T-cell (primary cell): ENCODE measurements around the gene C1QBP. TPM values are rescaled to one million over a fixed set of nuclear protein-coding genes. Genes with fewer than 3 reads are reported as not detected.

Experiments
- ATAC-seq, 4 experiments: fragments of 200-7000 bp in 3 of 4; fragments of 150-1000 bp in 1 of 4; cut with Tn5 transposase; replicated peaks in 1 of 4; 1 replicate in 3 of 4; 2 replicates in 1 of 4; pipeline ENCODE4 v1.10.0; 2021; ENCODE audit warnings: moderate library complexity in 3 of 4, mild to moderate bottlenecking in 2 of 4, moderate number of reproducible peaks in 1 of 4
- CTCF ChIA-PET, 2 donors: fragments of 300-600 bp; sonication (Branson Sonifier 250); formaldehyde crosslinking; loops; one replicate each; lab custom pipeline; 2022; ENCODE audit warnings: antibody characterized with exemption in 2 of 2; lab: Charles Lee
- POLR2A ChIA-PET, 2 donors: fragments of 300-600 bp; sonication (Branson Sonifier 250); formaldehyde crosslinking; loops; one replicate each; lab custom pipeline; 2022; ENCODE audit warnings: antibody characterized with exemption in 2 of 2; lab: Charles Lee
- DNase-seq, 35 experiments: peaks; one replicate each; pipeline versions ENCODE4 v3.0.0 to v3.0.0-alpha.2; 2013 to 2023
- H3K27ac ChIP-seq: one replicate; pipeline ENCODE4 v1.5.1; 2013; ENCODE audit warnings: low read length
- H3K27me3 ChIP-seq, 2 experiments: replicated peaks in 1 of 2; 1 replicate in 1 of 2; 2 replicates in 1 of 2; pipeline versions ENCODE4 v1.6.1 to v1.7.0; 2013; ENCODE audit warnings: low read length in 1 of 2, mixed read lengths in 1 of 2; ENCODE audit not compliant: control insufficient read depth in 2 of 2, insufficient read depth in 2 of 2; ENCODE audit errors: extremely low read depth in 1 of 2
- H3K36me3 ChIP-seq, 2 donors: 1 replicate in 1 of 2; 2 replicates in 1 of 2; pipeline versions ENCODE4 v1.6.1 to v1.7.0; 2013; ENCODE audit warnings: low read length in 1 of 2; ENCODE audit not compliant: control insufficient read depth in 2 of 2, insufficient read depth in 1 of 2; ENCODE audit errors: extremely low read depth in 1 of 2
- H3K4me1 ChIP-seq, 2 experiments: 1 replicate in 1 of 2; 2 replicates in 1 of 2; pipeline versions ENCODE4 v1.6.1 to v1.7.0; 2013; ENCODE audit warnings: low read length in 2 of 2, mixed read lengths in 1 of 2; ENCODE audit not compliant: insufficient read depth in 2 of 2, control insufficient read depth in 1 of 2; ENCODE audit errors: extremely low read depth in 1 of 2
- H3K4me3 ChIP-seq, 2 donors: 1 replicate in 1 of 2; 2 replicates in 1 of 2; pipeline versions ENCODE4 v1.5.1 to v1.7.0; 2013; ENCODE audit warnings: mild to moderate bottlenecking in 2 of 2, low read length in 1 of 2, moderate library complexity in 1 of 2; ENCODE audit not compliant: control insufficient read depth in 1 of 2; ENCODE audit errors: extremely low read depth in 1 of 2
- H3K9me3 ChIP-seq: 2 replicates; pipeline ENCODE4 v1.7.0; 2013
- H3K27ac Mint-ChIP-seq, 2 donors: one replicate each; pipeline ENCODE4 v1.8.0; 2020 to 2021; ENCODE audit warnings: mild to moderate bottlenecking in 2 of 2, mixed read lengths in 2 of 2
- H3K27me3 Mint-ChIP-seq, 2 donors: one replicate each; pipeline ENCODE4 v1.8.0; 2021 to 2022; ENCODE audit warnings: mixed read lengths in 2 of 2
- H3K36me3 Mint-ChIP-seq: one replicate; pipeline ENCODE4 v1.8.0; 2021; ENCODE audit warnings: mixed read lengths
- H3K4me1 Mint-ChIP-seq, 3 donors: one replicate each; pipeline ENCODE4 v1.8.0; 2020 to 2022; ENCODE audit warnings: mixed read lengths in 3 of 3, mild to moderate bottlenecking in 1 of 3
- H3K4me3 Mint-ChIP-seq, 3 donors: one replicate each; pipeline ENCODE4 v1.8.0; 2020 to 2022; ENCODE audit warnings: mild to moderate bottlenecking in 3 of 3, mixed read lengths in 3 of 3, moderate library complexity in 3 of 3
- H3K9me3 Mint-ChIP-seq, 3 donors: one replicate each; pipeline ENCODE4 v1.8.0; 2020 to 2022; ENCODE audit warnings: mixed read lengths in 3 of 3
- WGBS: methylation state at CpG from one replicate; pipeline ENCODE4 v1.1.5; 2013; ENCODE audit warnings: missing lambda C conversion rate; ENCODE audit not compliant: insufficient coverage; 5-methylcytosine and 5-hydroxymethylcytosine counted together
- total RNA-seq, 35 experiments: library from RNA in 6 of 35; stranded (reverse) in 6 of 35; fragments of 120-200 nt in 1 of 35; gene quantifications; one replicate each; pipeline versions ENCODE4 v1.2.1 to v1.2.4 and lab custom pipeline; 2013 to 2026

C1QBP gene
- total RNA-seq, 5 donors from 2014 or later (not counting 1 experiment from before 2014, with no cell fraction given) = 60.1 to 102 (median 93.5) TPM

DNA sequence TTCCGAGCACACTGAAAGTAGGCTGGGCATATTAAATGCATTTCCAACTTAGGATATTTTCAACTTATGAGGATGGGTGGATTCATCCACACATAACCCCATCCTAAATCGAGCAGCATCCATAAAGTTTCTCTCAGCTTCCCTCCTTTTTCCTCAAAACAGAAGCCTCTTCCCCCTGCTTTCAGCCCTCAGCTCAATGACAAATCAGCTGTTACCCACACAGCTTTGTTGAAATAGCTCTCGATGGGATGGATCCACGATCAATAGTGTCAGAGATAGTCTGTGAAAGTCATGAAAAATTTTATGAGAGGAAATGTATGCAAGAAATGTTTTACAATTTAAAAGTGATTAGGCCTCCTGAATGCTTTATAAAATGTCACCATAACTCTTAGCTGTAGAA is 27.3 kb upstream of the C1QBP start:
- H3K27ac ChIP-seq = no peak overlapping the region
- Mint-ChIP-seq H3K9me3 (no peaks in the 10 kb centered on the region), H3K27me3 (no peaks in the 10 kb centered on the region), H3K27ac (no peak overlapping the region), H3K4me1 (peaks cover 38 to 44% (median 42%) of the 10 kb centered on the region in 3 donors), H3K4me3 (peak overlapping the region in 1 of 3 donors; percentile 81), H3K36me3 (peaks cover 5% of the 10 kb centered on the region)
- ChIA-PET CTCF (interaction anchor here in 1 of 2 donors (0.6 kb wide), 1 partner anchor 596 kb away, joined by 4 read pairs; no protein-coding TSS in a partner anchor), POLR2A (no interaction called here)
- H3K27me3 ChIP-seq = no peaks in the 10 kb centered on the region
- no peak for DNase-seq
- no peak for ATAC-seq
- H3K4me1 ChIP-seq = peaks cover 7 to 21% of the 10 kb centered on the region in 2 experiments
- H3K4me3 ChIP-seq = no peak overlapping the region
- no peaks in the 10 kb centered on the region for H3K36me3 ChIP-seq
- H3K9me3 ChIP-seq = no peaks in the 10 kb centered on the region
- WGBS = no CpG with 5 or more reads among the region's 4 CpGs

DNA sequence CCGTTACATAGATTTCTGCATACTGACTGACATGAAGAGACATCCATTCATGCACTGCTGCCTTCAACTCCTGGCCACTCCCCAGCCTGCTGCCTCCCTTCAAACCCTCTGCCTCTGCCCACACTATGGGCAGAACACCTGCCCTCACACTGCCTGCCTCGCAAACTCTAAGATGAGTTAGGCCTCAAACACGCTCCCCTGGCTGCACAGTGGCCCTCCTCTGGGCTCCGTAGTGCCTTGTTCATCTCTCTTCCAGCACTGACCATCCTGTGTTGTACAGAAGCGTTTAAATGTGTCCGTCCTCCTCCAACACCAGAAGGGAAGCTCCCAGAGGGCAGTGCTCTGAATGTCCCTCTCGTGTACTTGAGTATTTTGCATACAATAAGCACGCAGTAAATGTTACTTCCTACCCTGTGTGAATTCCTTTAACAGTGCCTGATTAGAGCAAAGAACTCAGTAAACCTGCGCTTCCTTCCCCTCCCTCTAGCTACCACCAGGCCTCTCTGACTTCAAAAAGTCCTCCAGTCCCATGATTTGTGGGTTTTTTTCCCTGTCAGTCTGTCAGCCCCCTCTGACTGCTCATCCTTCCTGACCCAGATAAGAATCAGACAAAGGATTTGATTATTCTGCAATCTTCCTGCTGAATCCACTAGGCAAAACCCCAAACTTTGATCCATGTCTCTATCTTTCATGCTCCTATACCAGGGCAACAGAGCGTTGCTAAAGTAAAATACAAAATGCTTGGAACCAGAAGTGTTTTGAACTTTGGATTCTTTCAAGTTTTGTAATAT is 26.0 kb upstream of the C1QBP start:
- H3K27ac Mint-ChIP-seq = no peak overlapping the region

DNA sequence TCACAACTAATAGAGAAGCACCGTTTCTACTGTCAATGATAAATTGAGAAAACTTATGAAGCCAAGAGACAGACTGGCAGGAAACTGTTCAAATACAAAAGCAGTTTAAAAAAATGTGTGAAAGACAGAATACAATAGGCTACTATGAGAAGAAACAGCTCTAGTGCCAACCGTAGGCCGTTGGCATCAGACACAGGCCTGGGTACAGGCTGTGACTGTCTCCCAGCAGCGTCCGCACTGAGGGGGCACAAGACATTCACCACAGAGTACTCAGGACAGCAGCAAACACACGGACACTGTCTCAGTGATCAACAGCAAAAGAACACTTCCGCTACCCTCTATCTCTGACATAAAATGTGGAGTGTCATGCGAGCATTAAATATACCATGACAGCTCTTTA is 7.8 kb upstream of the C1QBP start:
- Histone ChIP-seq H3K4me3 (no peak overlapping the region), H3K27me3 (no peaks in the 10 kb centered on the region), H3K36me3 (peaks cover 32 to 58% of the 10 kb centered on the region in 2 donors), H3K27ac (no peak overlapping the region), H3K4me1 (no peaks in the 10 kb centered on the region), H3K9me3 (no peaks in the 10 kb centered on the region)
- DNase-seq (no peak), ATAC-seq (no peak)
- Mint-ChIP-seq H3K27me3 (no peaks in the 10 kb centered on the region), H3K36me3 (peaks cover 49% of the 10 kb centered on the region), H3K9me3 (no peaks in the 10 kb centered on the region), H3K27ac (no peak overlapping the region), H3K4me3 (no peak overlapping the region), H3K4me1 (no peaks in the 10 kb centered on the region)
- ChIA-PET POLR2A (interaction anchor here in 1 of 2 donors (0.6 kb wide), 1 partner anchor 96 kb away, joined by 5 read pairs; no protein-coding TSS in a partner anchor), CTCF (no interaction called here)
- 93% methylated on average over 3 of the region's 8 CpGs for WGBS

More for the DNA sequence above, 26.0 kb upstream of the C1QBP start:
- no peak overlapping the region for H3K4me3 ChIP-seq
- Mint-ChIP-seq H3K4me1 (peaks cover 38 to 40% (median 39%) of the 10 kb centered on the region in 3 donors), H3K27me3 (no peaks in the 10 kb centered on the region), H3K9me3 (no peaks in the 10 kb centered on the region), H3K4me3 (no peak overlapping the region), H3K36me3 (peaks cover 11% of the 10 kb centered on the region)
- no peak overlapping the region for H3K27ac ChIP-seq
- WGBS = 92% methylated on average over 8 of the region's 10 CpGs
- no peak for DNase-seq
- no peaks in the 10 kb centered on the region for H3K27me3 ChIP-seq
- peaks cover 7 to 21% of the 10 kb centered on the region in 2 experiments for H3K4me1 ChIP-seq
- POLR2A ChIA-PET = no interaction called here
- H3K36me3 ChIP-seq = peaks cover 0 to 8% of the 10 kb centered on the region in 2 donors
- CTCF ChIA-PET = interaction anchor here in 1 of 2 donors (0.6 kb wide), 2 partner anchors 31 to 34 kb away, joined by 3 read pairs; no protein-coding TSS in a partner anchor
- no peak for ATAC-seq
- no peaks in the 10 kb centered on the region for H3K9me3 ChIP-seq

DNA sequence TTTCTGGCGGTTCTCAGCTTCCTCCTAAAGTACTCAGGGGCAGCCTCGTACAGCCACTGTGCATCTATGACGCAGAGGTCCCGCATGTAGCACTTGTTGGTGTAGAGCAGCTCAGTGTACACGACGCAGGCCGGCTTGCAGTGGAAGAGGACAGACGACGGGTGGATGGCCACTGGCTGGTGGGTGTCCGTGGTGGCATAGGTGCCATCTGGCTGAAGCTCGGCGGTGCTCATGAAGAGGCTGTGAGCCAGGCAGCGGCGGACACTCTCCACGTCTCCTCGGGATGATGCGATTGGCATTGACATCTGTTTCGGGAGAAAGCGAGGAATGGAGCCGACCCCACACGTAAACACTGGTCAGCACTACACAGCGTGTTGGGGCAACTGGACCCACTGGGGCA is 5.3 kb upstream of the C1QBP start:
- ChIA-PET POLR2A (no interaction called here), CTCF (no interaction called here)
- H3K27ac Mint-ChIP-seq = no peak overlapping the region
- peaks cover 36% of the 10 kb centered on the region for H3K36me3 Mint-ChIP-seq
- no peaks in the 10 kb centered on the region for H3K27me3 Mint-ChIP-seq
- ATAC-seq = no peak
- no peak for DNase-seq
- peaks cover 7 to 10% (median 9%) of the 10 kb centered on the region in 3 donors for H3K4me1 Mint-ChIP-seq
- 94% methylated on average over 22 of the region's 22 CpGs for WGBS
- H3K4me1 ChIP-seq = peaks cover 0 to 7% of the 10 kb centered on the region in 2 experiments
- no peaks in the 10 kb centered on the region for H3K9me3 ChIP-seq
- no peak overlapping the region for H3K27ac ChIP-seq
- no peak overlapping the region for H3K4me3 Mint-ChIP-seq
- H3K36me3 ChIP-seq = peaks cover 23 to 45% of the 10 kb centered on the region in 2 donors
- H3K9me3 Mint-ChIP-seq = no peaks in the 10 kb centered on the region
- H3K4me3 ChIP-seq = no peak overlapping the region
- no peaks in the 10 kb centered on the region for H3K27me3 ChIP-seq

DNA sequence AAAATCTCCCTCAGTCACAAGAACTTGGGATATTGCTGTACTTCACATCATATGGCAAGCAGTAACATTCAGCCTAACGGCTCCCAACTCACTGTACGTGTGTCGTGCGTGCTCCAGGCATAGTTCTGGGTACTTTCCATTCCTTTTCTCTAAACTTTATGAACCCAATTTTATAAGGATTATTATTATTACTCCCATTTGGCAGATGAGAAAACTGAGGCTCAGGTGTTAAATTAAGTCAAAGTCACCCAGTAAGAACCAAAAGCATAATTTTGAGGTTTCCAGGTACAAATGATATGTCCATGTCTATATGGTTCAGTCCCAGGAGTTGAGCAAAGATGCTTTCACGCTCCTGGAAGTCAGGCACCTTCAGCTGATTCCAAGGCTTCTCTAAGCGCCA is 4.8 kb upstream of the C1QBP start:
- Mint-ChIP-seq H3K27ac (no peak overlapping the region), H3K36me3 (peaks cover 31% of the 10 kb centered on the region), H3K9me3 (no peaks in the 10 kb centered on the region), H3K27me3 (no peaks in the 10 kb centered on the region), H3K4me1 (peaks cover 7 to 12% (median 9%) of the 10 kb centered on the region in 3 donors), H3K4me3 (no peak overlapping the region)
- ChIA-PET CTCF (no interaction called here), POLR2A (no interaction called here)
- Histone ChIP-seq H3K27me3 (no peaks in the 10 kb centered on the region), H3K27ac (no peak overlapping the region), H3K4me3 (no peak overlapping the region), H3K36me3 (peaks cover 23 to 43% of the 10 kb centered on the region in 2 donors), H3K9me3 (no peaks in the 10 kb centered on the region), H3K4me1 (peaks cover 0 to 9% of the 10 kb centered on the region in 2 experiments)
- 100% methylated on average over 2 of the region's 6 CpGs for WGBS
- DNase-seq (no peak), ATAC-seq (no peak)

DNA sequence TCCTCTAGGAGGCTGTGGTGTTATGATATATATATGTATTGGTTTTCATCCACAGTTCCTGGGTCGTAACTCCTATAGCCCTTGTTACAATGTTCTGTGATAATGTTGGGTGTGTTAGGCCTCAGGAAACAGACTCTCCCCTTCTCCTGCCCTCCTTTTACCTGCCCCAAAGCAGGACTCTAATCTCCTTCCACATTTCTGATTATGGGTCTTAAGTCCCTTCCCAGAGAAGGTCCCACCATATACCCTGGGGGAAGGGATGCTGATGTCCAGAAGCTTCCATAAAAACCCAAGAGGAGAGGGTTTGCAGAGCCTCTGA is 450 bp upstream of the C1QBP start:
- DNase-seq (no peak), ATAC-seq (no peak)
- peaks cover 4 to 44% of the 10 kb centered on the region in 2 donors for H3K36me3 ChIP-seq
- Mint-ChIP-seq H3K4me3 (peak overlapping the region; percentile 73 to 84 (median 79)), H3K4me1 (peaks cover 33 to 41% (median 40%) of the 10 kb centered on the region in 3 donors), H3K36me3 (peaks cover 23% of the 10 kb centered on the region), H3K9me3 (no peaks in the 10 kb centered on the region), H3K27me3 (no peaks in the 10 kb centered on the region), H3K27ac (peak overlapping the region; percentile 96)
- H3K27ac ChIP-seq = peak overlapping the region; percentile 84
- peak overlapping the region; percentile 69 to 82 for H3K4me3 ChIP-seq
- WGBS = no CpG with 5 or more reads among the region's 1 CpG
- H3K27me3 ChIP-seq = no peaks in the 10 kb centered on the region
- peaks cover 7 to 22% of the 10 kb centered on the region in 2 experiments for H3K4me1 ChIP-seq
- ChIA-PET POLR2A (interaction anchor here in 1 of 2 donors (0.6 kb wide), 1 partner anchor 29 kb away, joined by 3 read pairs; no protein-coding TSS in a partner anchor), CTCF (interaction anchor here (0.6 to 3.1 kb wide), 6 partner anchors 15 to 1684 kb away, joined by 3 to 18 read pairs (median 6); partner anchors contain the start of genes NUP88 (in 1 of the 2), RPAIN (in 1 of the 2) and ZNF594 (in 1 of the 2))
- H3K9me3 ChIP-seq = no peaks in the 10 kb centered on the region
